ENCODE results near the gene KRT9. TPM values are rescaled to one million over a fixed set of nuclear protein-coding genes. Genes with fewer than 3 reads are reported as not detected.
"Not testable (repeated sequence)": the region's sequence is repeated elsewhere in the genome, so short reads cannot be mapped to it uniquely, and the experiment has no call there.

Gene KRT9
- total RNA-seq, 1 donor from 2014 or later: not detected

DNA sequence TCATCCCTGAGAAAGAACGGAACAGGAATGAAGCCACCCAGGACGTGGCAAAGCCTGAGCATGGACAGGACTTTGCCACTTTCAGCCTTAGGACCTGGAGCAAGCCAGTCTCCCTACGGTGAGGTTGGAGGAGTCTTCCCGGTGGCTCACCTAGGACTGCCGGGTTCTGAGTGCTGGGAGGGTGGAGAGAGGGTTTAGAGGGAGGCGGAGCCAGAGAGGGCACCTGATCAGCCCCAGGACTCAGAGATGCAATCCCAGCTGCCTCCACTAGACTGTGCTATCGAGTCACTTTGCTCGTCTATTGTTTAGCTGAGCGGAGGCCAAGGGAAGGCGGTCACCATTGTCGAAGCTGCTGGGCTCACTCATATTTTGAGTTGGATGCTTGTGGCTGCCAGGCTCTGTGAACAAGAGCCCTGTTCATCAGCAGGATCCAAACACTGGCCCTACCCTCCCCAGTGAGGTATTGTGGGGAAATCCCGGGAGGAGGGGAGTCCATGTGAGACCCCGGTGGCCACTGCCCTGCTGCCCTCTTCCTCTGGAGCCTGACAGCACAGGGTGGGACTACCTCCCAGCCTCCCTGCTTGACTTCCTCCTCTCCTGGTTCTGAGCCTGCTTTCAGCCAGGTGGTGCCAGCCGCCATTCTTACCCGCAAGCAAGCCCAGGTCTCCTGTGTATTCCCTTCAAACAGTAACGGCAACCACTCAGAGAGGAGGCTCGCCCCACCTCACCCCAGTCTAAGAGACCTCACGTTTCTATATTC lies 7.8 kb upstream of the KRT9 start:
- Histone ChIP-seq H3K27ac (no peak overlapping the region), H3K9me3 (no peaks in the 10 kb centered on the region), H3K4me3 (peak overlapping the region in 1 of 2 donors; percentile 25), H3K36me3 (no peaks in the 10 kb centered on the region), H3K4me1 (peaks cover 0 to 5% of the 10 kb centered on the region in 2 donors), H3K27me3 (no peaks in the 10 kb centered on the region)
- TF ChIP-seq, protein P1, sequence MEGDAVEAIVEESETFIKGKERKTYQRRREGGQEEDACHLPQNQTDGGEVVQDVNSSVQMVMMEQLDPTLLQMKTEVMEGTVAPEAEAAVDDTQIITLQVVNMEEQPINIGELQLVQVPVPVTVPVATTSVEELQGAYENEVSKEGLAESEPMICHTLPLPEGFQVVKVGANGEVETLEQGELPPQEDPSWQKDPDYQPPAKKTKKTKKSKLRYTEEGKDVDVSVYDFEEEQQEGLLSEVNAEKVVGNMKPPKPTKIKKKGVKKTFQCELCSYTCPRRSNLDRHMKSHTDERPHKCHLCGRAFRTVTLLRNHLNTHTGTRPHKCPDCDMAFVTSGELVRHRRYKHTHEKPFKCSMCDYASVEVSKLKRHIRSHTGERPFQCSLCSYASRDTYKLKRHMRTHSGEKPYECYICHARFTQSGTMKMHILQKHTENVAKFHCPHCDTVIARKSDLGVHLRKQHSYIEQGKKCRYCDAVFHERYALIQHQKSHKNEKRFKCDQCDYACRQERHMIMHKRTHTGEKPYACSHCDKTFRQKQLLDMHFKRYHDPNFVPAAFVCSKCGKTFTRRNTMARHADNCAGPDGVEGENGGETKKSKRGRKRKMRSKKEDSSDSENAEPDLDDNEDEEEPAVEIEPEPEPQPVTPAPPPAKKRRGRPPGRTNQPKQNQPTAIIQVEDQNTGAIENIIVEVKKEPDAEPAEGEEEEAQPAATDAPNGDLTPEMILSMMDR (IDR thresholded peaks at IDR 0.05): peak; percentile 78 to 82 (median 81)
- DNase-seq (ENCODE audit: low spot score in 2 of 2): peak; percentile 30 to 90
- intact Hi-C loops (cut with DNase I): loop anchor here (1.0 kb wide), 1 partner anchor 69 kb away; no protein-coding TSS in a partner anchor

DNA sequence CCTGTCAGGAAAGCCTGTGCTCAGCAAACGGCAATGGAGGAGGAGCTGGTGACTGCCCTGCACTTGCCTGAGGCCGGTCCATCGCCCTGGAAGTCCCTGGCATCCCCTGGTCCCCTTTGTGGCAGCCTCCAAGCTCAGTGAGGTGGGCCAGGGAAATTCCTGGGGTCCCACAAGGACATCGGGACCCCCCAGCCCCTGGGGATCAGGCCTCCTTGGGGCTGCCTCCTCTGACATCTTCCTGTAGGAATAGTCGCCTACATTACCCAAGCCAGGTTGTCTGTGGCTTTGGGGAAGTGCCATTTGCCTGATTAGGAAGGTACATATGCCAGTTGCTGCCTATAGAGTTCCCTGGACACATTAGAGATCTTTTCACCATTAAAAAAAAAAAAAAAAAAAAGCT lies 7.1 kb upstream of the KRT9 start:
- Histone ChIP-seq H3K27me3 (no peaks in the 10 kb centered on the region), H3K9me3 (no peaks in the 10 kb centered on the region), H3K4me3 (no peak overlapping the region), H3K4me1 (peaks cover 0 to 5% of the 10 kb centered on the region in 2 donors), H3K36me3 (no peaks in the 10 kb centered on the region), H3K27ac (no peak overlapping the region)
- intact Hi-C loops (cut with DNase I): loop anchor here (1.0 kb wide), 1 partner anchor 69 kb away; no protein-coding TSS in a partner anchor
- DNase-seq (ENCODE audit: low spot score in 2 of 2): no peak
- TF ChIP-seq, protein P1 (IDR thresholded peaks at IDR 0.05): no peak

DNA sequence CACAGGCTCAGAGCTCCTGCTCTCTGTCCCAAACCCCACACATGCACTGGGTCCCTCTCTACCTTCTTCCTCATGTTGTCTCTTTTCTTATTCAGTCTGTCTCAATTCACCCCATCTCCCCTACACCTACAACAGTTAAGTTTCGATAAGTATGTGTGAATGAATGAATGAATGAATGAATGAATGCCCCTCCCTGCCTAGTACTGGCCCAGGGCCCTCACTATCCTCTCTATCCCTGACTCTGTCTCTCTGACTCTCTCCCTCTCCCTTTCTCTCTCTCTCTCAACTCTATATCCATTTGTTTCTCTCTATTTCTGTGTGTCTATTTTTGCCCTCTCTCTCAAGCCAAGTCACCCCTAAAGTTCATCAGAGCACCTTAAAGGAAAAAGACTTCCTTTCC lies 6.7 kb upstream of the KRT9 start:
- Histone ChIP-seq H3K27ac (no peak overlapping the region), H3K27me3 (no peaks in the 10 kb centered on the region), H3K4me3 (no peak overlapping the region), H3K9me3 (no peaks in the 10 kb centered on the region), H3K4me1 (peaks cover 0 to 5% of the 10 kb centered on the region in 2 donors), H3K36me3 (no peaks in the 10 kb centered on the region)
- DNase-seq (ENCODE audit: low spot score in 2 of 2): no peak
- intact Hi-C loops (cut with DNase I): no loop called here
- TF ChIP-seq, protein P1 (IDR thresholded peaks at IDR 0.05): no peak

DNA sequence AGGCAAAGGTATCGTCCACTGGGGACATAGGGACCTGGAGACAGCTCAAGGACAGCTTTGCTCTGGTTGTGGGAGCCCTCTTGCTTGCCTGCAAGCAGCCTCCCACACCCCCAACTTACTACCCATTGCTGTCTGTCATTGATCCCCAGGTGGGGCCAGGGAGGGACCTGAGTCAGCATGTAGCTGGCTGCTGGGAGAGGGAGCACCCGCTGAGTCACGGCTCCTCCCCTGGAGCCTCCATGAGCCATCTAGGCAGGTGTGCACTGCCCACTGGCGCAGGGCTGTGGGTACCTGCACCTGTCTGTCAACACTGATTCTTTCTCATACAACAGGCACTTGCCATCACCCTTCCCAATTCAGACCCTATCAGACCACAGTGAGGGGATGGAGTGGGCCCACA lies 4.9 kb upstream of the KRT9 start:
- H3K27ac ChIP-seq; DNase-seq (ENCODE audit: low spot score in 2 of 2); H3K9me3 ChIP-seq; H3K27me3 ChIP-seq; H3K36me3 ChIP-seq; H3K4me3 ChIP-seq; intact Hi-C loops (cut with DNase I); H3K4me1 ChIP-seq: not testable (repeated sequence)

DNA sequence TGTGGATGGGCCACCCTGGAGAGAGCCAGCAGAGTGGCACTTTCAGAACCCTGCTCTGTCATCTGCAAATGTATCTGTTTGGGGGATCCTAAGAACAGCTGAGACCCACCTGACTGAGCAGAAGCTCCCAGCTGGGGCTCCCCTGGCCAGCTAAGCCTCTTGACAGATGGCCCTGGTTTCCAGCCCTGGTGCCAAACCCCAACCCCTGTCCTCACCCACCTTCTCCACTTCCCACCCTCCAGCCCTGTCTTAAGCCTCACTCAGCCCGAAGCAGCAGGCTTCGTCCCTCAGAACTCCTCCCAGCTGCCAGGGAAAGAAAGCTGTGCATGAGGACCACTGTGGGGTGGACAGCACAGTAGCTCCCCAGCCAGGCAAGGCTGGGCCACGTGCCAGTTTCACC lies 3.5 kb upstream of the KRT9 start:
- Histone ChIP-seq H3K36me3 (no peaks in the 10 kb centered on the region), H3K27me3 (no peaks in the 10 kb centered on the region), H3K4me1 (peaks cover 0 to 5% of the 10 kb centered on the region in 2 donors), H3K9me3 (no peaks in the 10 kb centered on the region), H3K27ac (no peak overlapping the region), H3K4me3 (no peak overlapping the region)
- intact Hi-C loops (cut with DNase I): no loop called here
- no peak for DNase-seq (ENCODE audit: low spot score in 2 of 2)
- TF ChIP-seq, protein P1 (IDR thresholded peaks at IDR 0.05): no peak

DNA sequence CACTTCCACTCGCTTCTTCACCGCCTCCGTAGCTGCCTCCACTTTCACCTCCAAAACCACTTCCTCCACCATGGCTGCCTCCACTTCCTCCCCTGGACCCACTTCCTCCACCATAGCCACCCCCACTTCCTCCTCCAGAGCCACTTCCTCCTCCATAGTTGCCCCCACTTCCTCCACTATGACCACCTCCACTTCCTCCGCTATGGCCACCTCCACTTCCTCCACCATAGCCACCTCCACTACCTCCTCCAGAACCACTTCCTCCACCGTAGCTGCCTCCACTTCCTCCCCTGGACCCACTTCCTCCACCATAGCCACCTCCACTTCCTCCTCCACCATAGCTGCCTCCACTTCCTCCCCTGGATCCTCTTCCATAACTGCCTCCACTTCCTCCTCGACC lies 4.5 kb downstream of the KRT9 start:
- Histone ChIP-seq H3K36me3 (no peaks in the 10 kb centered on the region), H3K4me1 (no peaks in the 10 kb centered on the region), H3K9me3 (no peaks in the 10 kb centered on the region), H3K27ac (no peak overlapping the region), H3K27me3 (no peaks in the 10 kb centered on the region), H3K4me3 (no peak overlapping the region)
- DNase-seq (ENCODE audit: low spot score in 2 of 2): no peak
- intact Hi-C loops (cut with DNase I): no loop called here
- TF ChIP-seq, protein P1 (IDR thresholded peaks at IDR 0.05): no peak

Data from ascending aorta (tissue), 2 donors.